Endothelial cell of umbilical vein (primary cell): Measurements from ENCODE around the gene GON4L.

Source experiments
- EZH2 ChIP-seq: IDR thresholded peaks from 2 replicates; pipeline ENCODE4 v1.6.1; 2012; ENCODE audit warnings: borderline replicate concordance, low read depth, mild to moderate bottlenecking, moderate library complexity, low read length, inconsistent platforms; ENCODE audit not compliant: severe bottlenecking
- FOS ChIP-seq: IDR thresholded peaks from 2 replicates; pipeline ENCODE4 v1.6.1; 2011; ENCODE audit warnings: mild to moderate bottlenecking, low read length, moderate library complexity, borderline replicate concordance; ENCODE audit not compliant: insufficient read depth
- GATA2 ChIP-seq: IDR thresholded peaks from 2 replicates; pipeline ENCODE4 v1.7.0; 2011; ENCODE audit warnings: low read depth, mild to moderate bottlenecking, moderate library complexity, mixed read lengths, low read length; ENCODE audit not compliant: insufficient read length, insufficient read depth
- JUN ChIP-seq: IDR thresholded peaks from 2 replicates; pipeline ENCODE4 v1.6.1; 2011; ENCODE audit warnings: borderline replicate concordance, low read depth; ENCODE audit not compliant: insufficient read length, insufficient read depth
- MYC ChIP-seq: IDR thresholded peaks from one replicate; pipeline ENCODE4 v1.6.1; 2011; ENCODE audit warnings: mild to moderate bottlenecking, low read depth, low read length
- POLR2A ChIP-seq: IDR thresholded peaks from 2 replicates; pipeline ENCODE4 v1.6.1; 2012; ENCODE audit warnings: low read depth, mild to moderate bottlenecking, control low read depth, low read length
- POLR2AphosphoS5 ChIP-seq: IDR thresholded peaks from 2 replicates; pipeline ENCODE4 v1.6.1; 2012; ENCODE audit warnings: low read depth, mild to moderate bottlenecking, control low read depth, low read length, moderate library complexity; ENCODE audit not compliant: insufficient read depth
- TF ChIP-seq, protein P1 (sequence below), 2 donors: IDR thresholded peaks; 1 replicate in 1 of 2; 2 replicates in 1 of 2; pipeline ENCODE4 v1.5.1; 2011; ENCODE audit warnings: low read length in 2 of 2, mild to moderate bottlenecking in 2 of 2, moderate library complexity in 2 of 2, control low read depth in 1 of 2, inconsistent platforms in 1 of 2, low read depth in 1 of 2; ENCODE audit not compliant: insufficient read depth in 1 of 2; ENCODE audit errors: extremely low read depth in 1 of 2

DNA sequence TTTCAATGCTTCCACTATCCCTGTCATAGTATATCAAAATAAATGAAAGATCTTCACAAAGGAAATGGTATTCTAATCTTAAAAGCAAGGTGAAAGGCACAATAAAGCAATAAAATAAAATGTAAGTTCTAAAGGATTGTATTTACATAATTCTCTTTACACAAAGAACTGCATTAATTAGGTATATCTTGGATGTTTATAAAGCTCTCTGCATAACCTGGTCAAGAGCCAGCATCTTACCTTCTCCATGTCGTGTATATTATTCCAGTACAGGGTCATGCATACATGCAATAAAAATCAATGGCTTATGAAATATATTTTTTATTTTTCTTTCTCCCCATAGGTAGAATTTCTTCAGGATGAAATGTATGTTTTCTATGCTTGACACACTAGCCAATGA is 63.8 kb downstream of the GON4L start:
- TF ChIP-seq POLR2A (no peak), POLR2AphosphoS5 (no peak), EZH2 (no peak), MYC (no peak), JUN (no peak), FOS (no peak), GATA2 (no peak)
- TF ChIP-seq, protein P1, sequence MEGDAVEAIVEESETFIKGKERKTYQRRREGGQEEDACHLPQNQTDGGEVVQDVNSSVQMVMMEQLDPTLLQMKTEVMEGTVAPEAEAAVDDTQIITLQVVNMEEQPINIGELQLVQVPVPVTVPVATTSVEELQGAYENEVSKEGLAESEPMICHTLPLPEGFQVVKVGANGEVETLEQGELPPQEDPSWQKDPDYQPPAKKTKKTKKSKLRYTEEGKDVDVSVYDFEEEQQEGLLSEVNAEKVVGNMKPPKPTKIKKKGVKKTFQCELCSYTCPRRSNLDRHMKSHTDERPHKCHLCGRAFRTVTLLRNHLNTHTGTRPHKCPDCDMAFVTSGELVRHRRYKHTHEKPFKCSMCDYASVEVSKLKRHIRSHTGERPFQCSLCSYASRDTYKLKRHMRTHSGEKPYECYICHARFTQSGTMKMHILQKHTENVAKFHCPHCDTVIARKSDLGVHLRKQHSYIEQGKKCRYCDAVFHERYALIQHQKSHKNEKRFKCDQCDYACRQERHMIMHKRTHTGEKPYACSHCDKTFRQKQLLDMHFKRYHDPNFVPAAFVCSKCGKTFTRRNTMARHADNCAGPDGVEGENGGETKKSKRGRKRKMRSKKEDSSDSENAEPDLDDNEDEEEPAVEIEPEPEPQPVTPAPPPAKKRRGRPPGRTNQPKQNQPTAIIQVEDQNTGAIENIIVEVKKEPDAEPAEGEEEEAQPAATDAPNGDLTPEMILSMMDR (IDR thresholded peaks at IDR 0.05; ENCODE audit: extremely low read depth in 1 of 2, insufficient read depth in 1 of 2, low read depth in 1 of 2, low read length in 2 of 2) = no peak
